ENCODE results near the gene MYRIP. TPM values are rescaled to one million over a fixed set of nuclear protein-coding genes. Genes with fewer than 3 reads are reported as not detected.

The MYRIP gene
- total and polyA plus RNA-seq, 11 donors: 0.42 to 2.2 (median 0.90) TPM

GRCh38 chr3:39879581-39879980 is 70.2 kb downstream of the MYRIP start:
- Histone ChIP-seq H3K27ac (no peak overlapping the region), H3K27me3 (no peaks in the 10 kb centered on the region), H3K4me3 (no peak overlapping the region), H3K4me1 (no peaks in the 10 kb centered on the region), H3K36me3 (no peaks in the 10 kb centered on the region), H3K9me3 (peaks cover 0 to 17% (median 0%) of the 10 kb centered on the region in 12 donors)
- intact Hi-C loops (cut with DNase I): no loop called here
- DNase-seq (no peak), ATAC-seq (no peak)
- 78 to 85% (median 81%) methylated on average over 2 of the region's 2 CpGs for WGBS, 4 donors
- no peak for TF ChIP-seq CTCF (IDR thresholded peaks at IDR 0.05)
- no peak for TF ChIP-seq POLR2A (IDR thresholded peaks at IDR 0.05)

- H3K4me3 ChIP-seq: no peak overlapping the region
- no peak for ATAC-seq
Observed at GRCh38 chr3:39882111-39882510, 72.7 kb downstream of the MYRIP start.

GRCh38 chr3:39892068-39892467 is 82.7 kb downstream of the MYRIP start:
- no peak for ATAC-seq
- 68 to 82% (median 73%) methylated on average over 1 of the region's 1 CpG for WGBS, 4 donors
- TF ChIP-seq CTCF (IDR thresholded peaks at IDR 0.05): no peak
- no peak for TF ChIP-seq POLR2A (IDR thresholded peaks at IDR 0.05)

More at GRCh38 chr3:39882111-39882510, 72.7 kb downstream of the MYRIP start:
- WGBS, 4 donors: 87 to 94% (median 90%) methylated on average over 1 of the region's 1 CpG
- Histone ChIP-seq H3K9me3 (peaks cover 0 to 17% (median 0%) of the 10 kb centered on the region in 12 donors), H3K36me3 (no peaks in the 10 kb centered on the region), H3K27me3 (no peaks in the 10 kb centered on the region), H3K27ac (no peak overlapping the region), H3K4me1 (no peaks in the 10 kb centered on the region)
- no peak for TF ChIP-seq POLR2A (IDR thresholded peaks at IDR 0.05)
- TF ChIP-seq CTCF (IDR thresholded peaks at IDR 0.05): no peak
- DNase-seq: no peak
- intact Hi-C loops (cut with DNase I): no loop called here

GRCh38 chr3:39896184-39896583 is 86.8 kb downstream of the MYRIP start:
- Histone ChIP-seq H3K4me1 (no peaks in the 10 kb centered on the region), H3K9me3 (no peaks in the 10 kb centered on the region), H3K4me3 (no peak overlapping the region), H3K27me3 (no peaks in the 10 kb centered on the region), H3K27ac (no peak overlapping the region), H3K36me3 (no peaks in the 10 kb centered on the region)
- intact Hi-C loops (cut with DNase I): no loop called here
- 84 to 92% (median 90%) methylated on average over 2 of the region's 2 CpGs for WGBS, 4 donors
- DNase-seq (no peak), ATAC-seq (no peak)
- TF ChIP-seq CTCF (IDR thresholded peaks at IDR 0.05) (no peak), POLR2A (IDR thresholded peaks at IDR 0.05) (no peak)

More at GRCh38 chr3:39892068-39892467, 82.7 kb downstream of the MYRIP start:
- Histone ChIP-seq H3K9me3 (no peaks in the 10 kb centered on the region), H3K27ac (no peak overlapping the region), H3K36me3 (no peaks in the 10 kb centered on the region), H3K4me3 (no peak overlapping the region), H3K27me3 (no peaks in the 10 kb centered on the region), H3K4me1 (no peaks in the 10 kb centered on the region)
- no peak for DNase-seq
- intact Hi-C loops (cut with DNase I): no loop called here
